NCI-H526 treated with DMSO at 0.1 percent for 48 hours (cell line): ENCODE data around the gene MMP26.
"Not testable (repeated sequence)": the region's sequence is repeated elsewhere in the genome, so short reads cannot be mapped to it uniquely, and the experiment has no call there.

Experiments
- DNase-seq: peaks from one replicate; lab custom pipeline; 2025; lab: John Stamatoyannopoulos, UW

The MMP26 gene

DNA sequence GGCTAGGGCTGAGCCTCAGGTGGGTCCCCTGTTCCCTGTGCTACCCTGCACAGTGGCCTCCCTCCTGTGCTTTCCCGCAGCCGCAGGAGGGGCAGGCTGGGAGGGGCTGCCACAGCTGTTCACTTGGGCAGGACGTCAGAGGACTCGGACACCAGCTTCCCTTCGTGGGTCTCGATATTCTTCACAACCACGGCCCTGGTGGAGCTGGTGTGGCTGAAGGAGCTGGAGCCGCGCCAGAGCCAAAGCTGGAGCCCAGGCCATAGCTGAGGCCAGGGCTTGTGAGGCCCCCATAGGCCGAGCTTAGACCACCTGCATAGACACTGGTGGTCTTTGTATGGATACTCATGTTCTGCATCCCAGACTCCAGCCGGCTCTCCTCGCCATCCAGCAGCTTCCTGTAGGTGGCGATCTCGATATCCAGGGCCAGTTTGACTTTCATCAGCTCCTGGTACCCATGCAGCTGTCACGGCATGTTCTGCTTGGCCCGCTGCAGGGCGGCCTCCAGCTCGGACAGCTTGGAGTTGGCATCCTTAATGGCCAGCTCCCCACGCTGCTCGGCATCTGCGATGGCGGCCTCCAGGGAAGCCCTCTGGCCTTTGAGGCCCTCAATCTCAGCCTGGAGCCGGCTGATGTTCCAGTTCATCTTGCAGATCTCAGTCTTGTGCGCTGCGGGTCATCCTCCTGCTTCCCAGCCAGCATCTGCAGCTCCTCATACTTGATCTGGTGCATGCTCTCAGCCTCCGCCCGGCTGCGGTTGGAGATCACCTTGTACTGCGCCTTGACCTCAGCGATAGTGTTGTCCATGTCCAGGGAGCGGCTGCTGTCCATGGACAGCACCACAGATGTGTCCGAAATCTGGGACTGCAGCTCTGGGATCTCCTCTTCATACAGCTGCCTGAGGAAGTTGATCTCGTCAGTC is 18.3 kb downstream of the MMP26 start:
- not testable (repeated sequence) for DNase-seq

DNA sequence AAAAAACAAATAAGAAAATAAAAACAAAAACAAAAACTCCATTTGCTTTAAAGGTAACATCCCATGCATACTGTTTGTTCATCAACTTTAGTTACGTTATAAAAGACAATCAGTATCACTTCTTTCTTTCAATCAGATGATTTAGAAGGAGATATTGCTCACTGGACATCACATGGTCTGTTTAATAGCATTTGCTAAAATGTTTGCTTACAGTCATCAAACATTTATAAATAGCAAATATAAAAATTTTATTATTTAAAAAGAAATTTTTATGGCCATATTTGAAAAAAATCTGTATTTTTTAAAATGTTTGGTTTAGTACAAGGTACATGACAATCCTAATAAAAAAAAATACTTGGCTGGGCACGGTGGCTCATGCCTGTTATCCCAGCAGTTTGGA is 22.6 kb downstream of the MMP26 start:
- no peak for DNase-seq

DNA sequence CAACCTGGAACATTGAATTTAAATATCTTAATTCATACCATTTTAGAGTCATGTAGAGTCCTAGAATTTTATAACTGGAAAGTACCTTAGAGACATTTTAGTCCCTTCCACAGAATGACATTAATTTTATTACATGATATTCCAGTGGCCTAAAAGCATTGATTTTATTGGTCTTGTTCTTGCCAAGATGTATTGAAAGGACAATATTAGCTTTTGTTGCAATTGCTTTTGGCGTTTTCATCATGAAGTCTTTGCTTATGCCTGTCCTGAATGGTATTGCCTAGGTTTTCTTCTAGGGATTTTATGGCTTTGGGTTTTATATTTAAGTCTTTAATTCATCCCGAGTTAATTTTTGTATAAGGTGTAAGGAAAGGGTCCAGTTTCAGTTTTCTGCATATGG is 36.2 kb downstream of the MMP26 start:
- DNase-seq: no peak

DNA sequence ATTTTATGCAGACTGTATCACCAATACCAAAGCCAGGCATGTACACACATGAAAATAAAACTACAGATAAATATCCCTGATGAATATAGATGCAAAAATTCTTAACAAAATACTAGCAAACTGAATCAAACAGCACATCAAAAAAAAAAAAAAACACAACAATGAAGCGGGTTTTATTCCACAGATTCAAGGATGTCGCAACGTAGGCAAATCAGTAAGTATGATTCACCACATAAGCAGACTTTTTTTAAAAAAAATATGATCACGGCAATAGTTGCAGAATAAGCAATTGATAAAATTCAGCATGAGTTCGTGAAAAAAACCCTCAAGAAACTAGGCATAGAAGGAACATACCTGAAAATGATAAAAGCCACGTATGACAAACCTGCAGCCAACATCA is 43.9 kb downstream of the MMP26 start:
- no peak for DNase-seq

DNA sequence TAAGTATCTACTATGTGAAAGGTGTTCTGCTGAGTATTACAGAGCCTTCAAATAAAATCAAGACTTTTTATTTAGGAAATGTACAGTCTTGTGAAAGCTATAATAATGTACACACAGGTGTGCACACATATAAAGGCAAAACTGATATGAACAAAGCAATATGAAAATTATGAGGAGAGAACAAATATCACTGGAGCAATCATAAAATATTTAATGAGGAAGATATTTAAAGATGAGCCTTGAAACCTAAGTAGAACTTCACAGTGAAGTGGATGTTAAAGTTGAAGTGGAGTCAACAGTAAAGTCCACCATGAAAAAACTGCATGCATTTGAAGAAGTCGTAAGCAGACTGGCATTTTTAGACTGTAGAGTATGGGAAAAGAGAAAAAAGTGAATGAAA is 46.6 kb downstream of the MMP26 start:
- peak; percentile 35 for DNase-seq
